Measurements from ENCODE around the gene KIF21B. TPM values are rescaled to one million over a fixed set of nuclear protein-coding genes. Genes with fewer than 3 reads are reported as not detected.

Gene KIF21B
- total RNA-seq, 6 experiments from 2014 or later: not detected

DNA sequence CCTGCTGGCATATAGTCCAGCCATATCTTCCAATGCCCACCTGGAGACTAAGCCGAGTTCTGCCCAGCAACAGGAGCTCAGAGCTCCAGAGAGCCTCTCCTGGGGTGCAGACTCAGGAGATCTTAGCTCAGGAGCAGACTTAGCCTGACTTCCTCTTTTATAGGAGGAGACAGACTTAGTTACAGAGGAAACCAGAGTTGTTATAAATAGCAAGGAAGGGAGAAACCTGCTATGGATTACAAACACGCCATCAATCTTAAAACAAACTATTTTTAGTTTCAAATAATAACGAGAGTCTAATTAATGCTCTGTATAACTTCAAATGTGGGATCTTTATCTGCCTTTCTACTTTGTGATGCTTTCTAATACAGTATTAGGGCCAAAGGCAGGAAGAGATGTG is 3.3 kb upstream of the KIF21B start:
- Mint-ChIP-seq H3K4me3 (no peak overlapping the region), H3K9me3 (no peaks in the 10 kb centered on the region), H3K4me1 (ENCODE audit: low read depth) (peaks cover 14% of the 10 kb centered on the region), H3K27me3 (ENCODE audit: insufficient read depth) (peaks cover 52% of the 10 kb centered on the region), H3K36me3 (ENCODE audit: low read depth) (no peaks in the 10 kb centered on the region), H3K27ac (no peak overlapping the region)
- DNase-seq: no peak
- TF ChIP-seq, protein P1, sequence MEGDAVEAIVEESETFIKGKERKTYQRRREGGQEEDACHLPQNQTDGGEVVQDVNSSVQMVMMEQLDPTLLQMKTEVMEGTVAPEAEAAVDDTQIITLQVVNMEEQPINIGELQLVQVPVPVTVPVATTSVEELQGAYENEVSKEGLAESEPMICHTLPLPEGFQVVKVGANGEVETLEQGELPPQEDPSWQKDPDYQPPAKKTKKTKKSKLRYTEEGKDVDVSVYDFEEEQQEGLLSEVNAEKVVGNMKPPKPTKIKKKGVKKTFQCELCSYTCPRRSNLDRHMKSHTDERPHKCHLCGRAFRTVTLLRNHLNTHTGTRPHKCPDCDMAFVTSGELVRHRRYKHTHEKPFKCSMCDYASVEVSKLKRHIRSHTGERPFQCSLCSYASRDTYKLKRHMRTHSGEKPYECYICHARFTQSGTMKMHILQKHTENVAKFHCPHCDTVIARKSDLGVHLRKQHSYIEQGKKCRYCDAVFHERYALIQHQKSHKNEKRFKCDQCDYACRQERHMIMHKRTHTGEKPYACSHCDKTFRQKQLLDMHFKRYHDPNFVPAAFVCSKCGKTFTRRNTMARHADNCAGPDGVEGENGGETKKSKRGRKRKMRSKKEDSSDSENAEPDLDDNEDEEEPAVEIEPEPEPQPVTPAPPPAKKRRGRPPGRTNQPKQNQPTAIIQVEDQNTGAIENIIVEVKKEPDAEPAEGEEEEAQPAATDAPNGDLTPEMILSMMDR (IDR thresholded peaks at IDR 0.05): no peak

DNA sequence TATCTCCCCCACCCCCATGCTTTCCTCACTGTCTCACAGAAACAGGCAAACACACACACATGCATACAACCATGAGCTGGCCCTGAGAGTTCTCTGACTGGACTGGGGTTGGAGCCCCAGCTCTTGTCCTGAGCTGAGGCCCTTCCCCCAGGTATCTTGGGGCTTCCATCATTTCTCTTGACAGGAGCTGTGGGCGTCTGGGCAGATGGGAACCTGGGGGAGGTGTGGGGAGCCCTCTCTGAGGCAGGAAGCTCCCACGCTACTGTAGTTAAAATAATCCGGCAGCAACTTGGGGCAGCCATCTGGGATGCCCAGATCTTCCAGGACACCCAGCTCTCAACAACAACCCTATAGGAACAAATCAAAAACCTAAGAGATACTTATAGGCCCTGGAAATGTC is 2.7 kb upstream of the KIF21B start:
- DNase-seq: no peak
- Mint-ChIP-seq H3K27me3 (ENCODE audit: insufficient read depth) (peaks cover 52% of the 10 kb centered on the region), H3K27ac (no peak overlapping the region), H3K9me3 (no peaks in the 10 kb centered on the region), H3K4me3 (no peak overlapping the region), H3K4me1 (ENCODE audit: low read depth) (peaks cover 14% of the 10 kb centered on the region), H3K36me3 (ENCODE audit: low read depth) (no peaks in the 10 kb centered on the region)
- TF ChIP-seq, protein P1 (IDR thresholded peaks at IDR 0.05): no peak

DNA sequence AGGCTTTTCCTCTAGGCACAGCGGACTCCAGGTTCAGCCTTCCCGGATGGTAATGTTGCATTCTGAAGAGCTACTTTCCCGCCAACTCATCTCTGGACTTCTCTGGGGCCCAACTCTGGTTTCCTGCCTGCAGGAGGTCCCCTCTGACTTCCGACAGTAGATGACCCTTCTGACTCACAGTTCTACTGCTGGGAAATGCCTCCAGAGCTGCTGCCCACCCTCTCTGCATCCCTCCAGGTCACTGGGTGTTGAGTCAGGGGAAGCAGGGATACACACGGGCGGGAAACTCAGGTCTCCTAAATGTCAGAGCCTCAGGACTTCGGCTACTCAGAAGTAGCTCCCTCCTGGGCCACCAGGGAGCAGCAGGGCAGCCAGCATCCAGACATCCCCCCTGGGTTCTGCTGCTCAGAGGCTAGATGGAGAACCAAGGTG is 2.1 kb upstream of the KIF21B start:
- no peak overlapping the region for H3K27ac Mint-ChIP-seq
- TF ChIP-seq, protein P1 (IDR thresholded peaks at IDR 0.05): peak; percentile 37
- H3K4me3 Mint-ChIP-seq: no peak overlapping the region
- H3K4me1 Mint-ChIP-seq (ENCODE audit: low read depth): peaks cover 14% of the 10 kb centered on the region
- no peak for DNase-seq
- no peaks in the 10 kb centered on the region for H3K9me3 Mint-ChIP-seq
- H3K27me3 Mint-ChIP-seq (ENCODE audit: insufficient read depth): peaks cover 48% of the 10 kb centered on the region
- no peaks in the 10 kb centered on the region for H3K36me3 Mint-ChIP-seq (ENCODE audit: low read depth)

DNA sequence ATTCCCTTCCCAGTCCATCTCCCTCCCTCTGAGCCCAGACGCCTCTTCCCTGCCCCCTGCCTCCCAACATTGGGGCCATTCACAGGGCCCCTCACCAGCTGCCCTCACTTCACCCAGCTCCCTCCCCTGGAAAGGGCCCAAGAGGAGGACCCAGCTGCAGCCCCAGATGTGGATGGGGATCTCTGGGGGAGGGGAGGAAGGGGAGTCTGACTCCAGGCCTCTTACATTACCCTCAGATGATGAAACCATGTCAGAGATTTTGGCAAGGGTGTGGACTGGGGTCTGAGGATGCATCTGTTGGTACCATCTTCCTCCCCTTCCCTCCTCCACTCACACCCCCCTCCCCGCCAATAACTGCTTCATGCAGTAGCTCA is 1.1 kb upstream of the KIF21B start:
- Mint-ChIP-seq H3K27ac (no peak overlapping the region), H3K4me3 (no peak overlapping the region), H3K36me3 (ENCODE audit: low read depth) (no peaks in the 10 kb centered on the region), H3K9me3 (no peaks in the 10 kb centered on the region), H3K27me3 (ENCODE audit: insufficient read depth) (peaks cover 49% of the 10 kb centered on the region), H3K4me1 (ENCODE audit: low read depth) (peaks cover 16% of the 10 kb centered on the region)
- no peak for DNase-seq
- TF ChIP-seq, protein P1 (IDR thresholded peaks at IDR 0.05): no peak

DNA sequence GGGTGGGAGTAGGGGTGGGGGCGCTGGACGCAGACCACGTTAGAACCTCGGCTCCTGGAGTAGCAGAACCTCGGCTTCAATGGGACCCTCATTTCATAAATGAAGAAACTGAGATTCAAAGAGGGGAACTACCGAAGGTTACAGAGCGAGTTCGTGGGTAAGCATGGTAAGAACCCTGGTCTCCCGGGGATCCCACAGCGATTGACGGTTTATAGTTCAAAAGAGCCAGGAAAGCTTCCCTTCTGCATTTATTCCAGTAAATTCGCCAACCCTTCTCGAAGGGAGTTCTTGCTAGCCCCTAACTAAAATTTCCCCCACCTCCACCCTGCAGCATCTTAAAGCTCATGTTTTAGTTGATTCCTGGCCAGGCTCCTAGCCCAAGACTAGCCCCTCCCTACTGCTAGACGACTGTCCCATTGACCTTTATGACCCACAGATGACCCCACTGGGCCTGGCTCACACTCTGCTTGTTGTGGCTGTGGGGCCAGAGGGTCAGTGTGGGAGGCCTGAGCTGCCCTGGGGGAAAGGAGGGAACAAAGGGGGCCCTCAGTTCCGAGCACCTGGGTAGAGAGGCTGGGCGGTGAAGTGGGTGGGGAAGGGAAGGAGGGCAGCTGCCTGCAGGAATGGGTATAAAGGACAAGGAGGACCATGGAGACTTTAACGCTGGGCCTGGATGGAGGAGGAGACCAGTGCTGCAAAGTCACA is 558 bp upstream of the KIF21B start:
- TF ChIP-seq, protein P1 (IDR thresholded peaks at IDR 0.05): no peak
- no peak overlapping the region for H3K27ac Mint-ChIP-seq
- H3K4me3 Mint-ChIP-seq: no peak overlapping the region
- H3K27me3 Mint-ChIP-seq (ENCODE audit: insufficient read depth): peaks cover 44% of the 10 kb centered on the region
- H3K9me3 Mint-ChIP-seq: no peaks in the 10 kb centered on the region
- peaks cover 21% of the 10 kb centered on the region for H3K4me1 Mint-ChIP-seq (ENCODE audit: low read depth)
- no peak for DNase-seq
- H3K36me3 Mint-ChIP-seq (ENCODE audit: low read depth): no peaks in the 10 kb centered on the region

Data from HFFc6 (cell line).